Neural crest cell (in vitro differentiated cells): ENCODE data around the gene CTDSP1. TPM values are rescaled to one million over a fixed set of nuclear protein-coding genes. Genes with fewer than 3 reads are reported as not detected.
A peak's percentile ranks its signal among the peaks of the same experiment; 100 is the strongest.

ENCODE experiments used
- DNase-seq: peaks from one replicate; pipeline ENCODE4 v3.0.0; 2021; ENCODE audit warnings: low read depth, mixed read lengths, low spot score
- H3K27ac Mint-ChIP-seq: one replicate; pipeline ENCODE4 v1.8.0; 2021; ENCODE audit warnings: mild to moderate bottlenecking, mixed read lengths; ENCODE audit not compliant: unreplicated experiment
- H3K27me3 Mint-ChIP-seq: 2 replicates; pipeline ENCODE4 v1.8.0; 2021; ENCODE audit warnings: low read depth, mild to moderate bottlenecking, mixed read lengths
- H3K36me3 Mint-ChIP-seq: 2 replicates; pipeline ENCODE4 v1.8.0; 2021; ENCODE audit warnings: low read depth, mild to moderate bottlenecking, mixed read lengths
- H3K4me1 Mint-ChIP-seq: 2 replicates; pipeline ENCODE4 v1.8.0; 2021; ENCODE audit warnings: mixed read lengths
- H3K4me3 Mint-ChIP-seq: one replicate; pipeline ENCODE4 v1.8.0; 2021; ENCODE audit warnings: mild to moderate bottlenecking, mixed read lengths
- H3K9me3 Mint-ChIP-seq: 2 replicates; pipeline ENCODE4 v1.8.0; 2021; ENCODE audit warnings: mixed read lengths
- CTCF ChIP-seq: fragments of 200-600 bp; sonication (generic); conservative IDR thresholded peaks from 2 replicates; pipeline ENCODE4 v1.5.0; 2021; ENCODE audit warnings: antibody characterized with exemption, mild to moderate bottlenecking
- total RNA-seq: library from RNA; stranded (reverse); gene quantifications from 2 replicates; pipeline ENCODE4 v1.2.1, GENCODE V29; 2021

Gene CTDSP1
- total RNA-seq, 1 donor from 2014 or later: 46.4 TPM

DNA sequence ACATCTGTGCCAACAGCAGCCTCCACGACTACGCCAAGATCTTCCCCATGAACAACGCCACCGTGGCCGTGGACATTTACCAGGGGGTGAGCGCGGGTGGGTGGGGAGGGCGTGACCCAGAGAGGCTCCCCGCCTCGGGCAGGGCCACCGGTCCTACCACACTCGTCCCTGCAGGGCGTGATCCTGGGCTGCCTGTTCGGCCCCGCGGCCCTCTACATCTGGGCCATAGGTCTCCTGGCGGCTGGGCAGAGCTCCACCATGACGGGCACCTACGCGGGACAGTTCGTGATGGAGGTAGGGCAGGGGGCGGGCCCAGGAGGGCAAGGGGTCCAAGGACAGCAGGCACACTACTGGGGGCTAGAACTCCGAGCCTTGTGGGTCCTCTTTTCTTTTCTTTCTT is 8.5 kb upstream of the CTDSP1 start:
- peaks cover 19% of the 10 kb centered on the region for H3K27me3 Mint-ChIP-seq
- H3K36me3 Mint-ChIP-seq: no peaks in the 10 kb centered on the region
- H3K27ac Mint-ChIP-seq: no peak overlapping the region
- no peak for TF ChIP-seq CTCF
- DNase-seq: no peak
- no peaks in the 10 kb centered on the region for H3K9me3 Mint-ChIP-seq
- H3K4me1 Mint-ChIP-seq: peaks cover 13% of the 10 kb centered on the region
- H3K4me3 Mint-ChIP-seq: no peak overlapping the region

- Mint-ChIP-seq H3K4me3 (peak overlapping the region; percentile 23), H3K27me3 (peaks cover 20% of the 10 kb centered on the region), H3K36me3 (no peaks in the 10 kb centered on the region), H3K27ac (no peak overlapping the region), H3K9me3 (no peaks in the 10 kb centered on the region), H3K4me1 (peaks cover 19% of the 10 kb centered on the region)
- no peak for TF ChIP-seq CTCF
- DNase-seq: no peak
Measured at GRCh38 chr2:218392459-218392858, 7.2 kb upstream of the CTDSP1 start.

- Mint-ChIP-seq H3K4me3 (peak overlapping the region; percentile 23), H3K27ac (no peak overlapping the region), H3K36me3 (no peaks in the 10 kb centered on the region), H3K27me3 (peaks cover 24% of the 10 kb centered on the region), H3K4me1 (peaks cover 23% of the 10 kb centered on the region), H3K9me3 (no peaks in the 10 kb centered on the region)
- TF ChIP-seq CTCF: no peak
- no peak for DNase-seq
Measured at GRCh38 chr2:218392891-218393462, 6.7 kb upstream of the CTDSP1 start.

GRCh38 chr2:218393750-218394290 is 5.8 kb upstream of the CTDSP1 start:
- Mint-ChIP-seq H3K27ac (no peak overlapping the region), H3K9me3 (no peaks in the 10 kb centered on the region), H3K4me3 (no peak overlapping the region), H3K4me1 (peaks cover 23% of the 10 kb centered on the region), H3K36me3 (no peaks in the 10 kb centered on the region), H3K27me3 (peaks cover 31% of the 10 kb centered on the region)
- TF ChIP-seq CTCF: no peak
- DNase-seq: no peak

- no peaks in the 10 kb centered on the region for H3K9me3 Mint-ChIP-seq
- H3K27ac Mint-ChIP-seq: no peak overlapping the region
- peaks cover 23% of the 10 kb centered on the region for H3K4me1 Mint-ChIP-seq
- DNase-seq: no peak
- peaks cover 36% of the 10 kb centered on the region for H3K27me3 Mint-ChIP-seq
- TF ChIP-seq CTCF: no peak
- no peaks in the 10 kb centered on the region for H3K36me3 Mint-ChIP-seq
- no peak overlapping the region for H3K4me3 Mint-ChIP-seq
Measured at GRCh38 chr2:218394298-218395089, 5.2 kb upstream of the CTDSP1 start.
